ENCODE data around the gene ZNF665.
"Not testable (repeated sequence)": the region's sequence is repeated elsewhere in the genome, so short reads cannot be mapped to it uniquely, and the experiment has no call there.

- TF ChIP-seq CTCF (conservative IDR thresholded peaks at IDR 0.05; ENCODE audit: low read length); EZH2phosphoT487 (IDR thresholded peaks at IDR 0.05; ENCODE audit: borderline replicate concordance, low read depth, low read length): not testable (repeated sequence)
These were observed 29.6 kb upstream of the ZNF665 start for GRCh38 chr19:53222716-53223115.
